H9 (cell line): Measurements from ENCODE around the gene KIF26B. TPM values are rescaled to one million over a fixed set of nuclear protein-coding genes. Genes with fewer than 3 reads are reported as not detected.

Experiments
- DNase-seq: peaks from one replicate; pipeline ENCODE4 v3.0.0-alpha.2; 2017
- H2AFZ ChIP-seq: one replicate; pipeline ENCODE4 v1.6.1; 2013; ENCODE audit warnings: mild to moderate bottlenecking, low read length, control low read depth, moderate library complexity
- H2AK5ac ChIP-seq: 2 replicates; pipeline ENCODE4 v1.6.1; 2013; ENCODE audit warnings: low read length, control low read depth, mixed read lengths; ENCODE audit not compliant: insufficient read length
- H2BK120ac ChIP-seq: one replicate; pipeline ENCODE4 v1.6.1; 2013; ENCODE audit warnings: low read depth, mild to moderate bottlenecking, low read length, control low read depth, inconsistent platforms; ENCODE audit not compliant: poor library complexity, severe bottlenecking
- H2BK12ac ChIP-seq: 2 replicates; pipeline ENCODE4 v1.6.1; 2013; ENCODE audit warnings: low read length, control low read depth, mixed read lengths, low read depth; ENCODE audit not compliant: insufficient read length
- H2BK15ac ChIP-seq: 2 replicates; pipeline ENCODE4 v1.6.1; 2013; ENCODE audit warnings: low read depth, low read length, control low read depth
- H2BK20ac ChIP-seq: one replicate; pipeline ENCODE4 v1.6.1; 2013; ENCODE audit warnings: low read depth, mild to moderate bottlenecking, low read length, control low read depth, inconsistent platforms; ENCODE audit not compliant: poor library complexity, severe bottlenecking
- H2BK5ac ChIP-seq: 2 replicates; pipeline ENCODE4 v1.6.1; 2013; ENCODE audit warnings: low read length, control low read depth, mixed read lengths; ENCODE audit not compliant: insufficient read length
- H3K14ac ChIP-seq: 2 replicates; pipeline ENCODE4 v1.6.1; 2013; ENCODE audit warnings: low read length, control low read depth; ENCODE audit not compliant: insufficient read depth
- H3K18ac ChIP-seq: 2 replicates; pipeline ENCODE4 v1.6.1; 2013; ENCODE audit warnings: low read depth, mild to moderate bottlenecking, mixed read lengths, low read length, control low read depth; ENCODE audit not compliant: insufficient read length
- H3K23ac ChIP-seq: 2 replicates; pipeline ENCODE4 v1.6.1; 2013; ENCODE audit warnings: low read length, control low read depth, mixed read lengths, low read depth; ENCODE audit not compliant: insufficient read length
- H3K23me2 ChIP-seq: 2 replicates; pipeline ENCODE4 v1.6.1; 2013; ENCODE audit warnings: low read depth, mild to moderate bottlenecking, mixed read lengths, low read length, control low read depth; ENCODE audit not compliant: insufficient read length, poor library complexity, severe bottlenecking
- H3K27ac ChIP-seq: 2 replicates; pipeline ENCODE4 v1.5.1; 2013; ENCODE audit warnings: low read length, control low read depth, mixed read lengths, low read depth; ENCODE audit not compliant: insufficient read length
- H3K27me3 ChIP-seq: 2 replicates; pipeline ENCODE4 v1.6.1; 2013; ENCODE audit warnings: low read length, control low read depth, inconsistent platforms; ENCODE audit not compliant: insufficient read depth
- H3K4ac ChIP-seq: 2 replicates; pipeline ENCODE4 v1.6.1; 2013; ENCODE audit warnings: low read depth, mild to moderate bottlenecking, control low read depth, inconsistent platforms, low read length, moderate library complexity
- H3K4me1 ChIP-seq: 2 replicates; pipeline ENCODE4 v1.6.1; 2013; ENCODE audit warnings: low read length, control low read depth, inconsistent platforms; ENCODE audit not compliant: insufficient read depth
- H3K4me2 ChIP-seq: 2 replicates; pipeline ENCODE4 v1.6.1; 2013; ENCODE audit warnings: low read length, control low read depth, mixed read lengths; ENCODE audit not compliant: insufficient read length, insufficient read depth
- H3K56ac ChIP-seq: 2 replicates; pipeline ENCODE4 v1.6.1; 2013; ENCODE audit warnings: low read depth, mild to moderate bottlenecking, mixed read lengths, low read length, control low read depth; ENCODE audit not compliant: insufficient read length
- H3K79me1 ChIP-seq: 2 replicates; pipeline ENCODE4 v1.6.1; 2013; ENCODE audit warnings: low read depth, mild to moderate bottlenecking, moderate library complexity, low read length, control low read depth, inconsistent platforms; ENCODE audit not compliant: insufficient read depth, poor library complexity, severe bottlenecking
- H3K79me2 ChIP-seq: 2 replicates; pipeline ENCODE4 v1.6.1; 2013; ENCODE audit warnings: low read length, control low read depth, inconsistent platforms; ENCODE audit not compliant: insufficient read depth
- H3K9ac ChIP-seq: 2 replicates; pipeline ENCODE4 v1.6.1; 2013; ENCODE audit warnings: low read length, control low read depth, mixed read lengths; ENCODE audit not compliant: insufficient read length; ENCODE audit errors: extremely low read depth
- H3K9me3 ChIP-seq: one replicate; pipeline ENCODE4 v1.6.1; 2013; ENCODE audit warnings: low read depth, low read length, inconsistent platforms; ENCODE audit not compliant: control insufficient read depth
- H3T11ph ChIP-seq: one replicate; pipeline ENCODE4 v1.6.1; 2013; ENCODE audit warnings: mild to moderate bottlenecking, low read length, control low read depth, inconsistent platforms
- H4K20me1 ChIP-seq: one replicate; pipeline ENCODE4 v1.6.1; 2013; ENCODE audit not compliant: control insufficient read depth, insufficient read length, insufficient read depth
- H4K5ac ChIP-seq: 2 replicates; pipeline ENCODE4 v1.6.1; 2013; ENCODE audit warnings: low read depth, mild to moderate bottlenecking, mixed read lengths, low read length, control low read depth; ENCODE audit not compliant: insufficient read length
- H4K8ac ChIP-seq: replicated peaks from 2 replicates; pipeline ENCODE4 v1.6.1; 2013; ENCODE audit warnings: low read length, control low read depth, mixed read lengths, low read depth; ENCODE audit not compliant: insufficient read length
- H4K91ac ChIP-seq: 2 replicates; pipeline ENCODE4 v1.6.1; 2013; ENCODE audit warnings: low read depth, mild to moderate bottlenecking, moderate library complexity, mixed read lengths, low read length, control low read depth; ENCODE audit not compliant: insufficient read length
- H3K27ac Mint-ChIP-seq, 3 experiments: 2 replicates in 2 of 3; 3 replicates in 1 of 3; pipeline ENCODE4 v1.8.0; 2020 to 2021; ENCODE audit warnings: mixed read lengths in 3 of 3, mild to moderate bottlenecking in 1 of 3, moderate library complexity in 1 of 3
- H3K27me3 Mint-ChIP-seq: 2 replicates; pipeline ENCODE4 v1.8.0; 2021; ENCODE audit warnings: low read depth, mild to moderate bottlenecking, moderate library complexity, mixed read lengths
- H3K36me3 Mint-ChIP-seq, 3 experiments: 2 replicates in 2 of 3; 3 replicates in 1 of 3; pipeline ENCODE4 v1.8.0; 2020 to 2021; ENCODE audit warnings: low read depth in 3 of 3, mixed read lengths in 3 of 3; ENCODE audit not compliant: insufficient read depth in 1 of 3
- H3K4me1 Mint-ChIP-seq, 2 experiments: 2 replicates each; pipeline ENCODE4 v1.8.0; 2020; ENCODE audit warnings: mixed read lengths in 2 of 2
- H3K4me3 Mint-ChIP-seq, 2 experiments: 2 replicates in 1 of 2; 3 replicates in 1 of 2; pipeline ENCODE4 v1.8.0; 2020 to 2021; ENCODE audit warnings: mild to moderate bottlenecking in 2 of 2, mixed read lengths in 2 of 2, moderate library complexity in 1 of 2
- H3K9me3 Mint-ChIP-seq, 2 experiments: 2 replicates in 1 of 2; 3 replicates in 1 of 2; pipeline ENCODE4 v1.8.0; 2020; ENCODE audit warnings: mild to moderate bottlenecking in 2 of 2, mixed read lengths in 2 of 2, moderate library complexity in 1 of 2
- CTCF ChIP-seq: fragments of 200-600 bp; sonication (generic); conservative IDR thresholded peaks from 3 replicates; pipeline ENCODE4 v1.8.0; 2021; ENCODE audit warnings: antibody characterized with exemption, mild to moderate bottlenecking
- WGBS: extraction: QIAGEN DNeasy Blood & Tissue Kit; methylation state at CpG from one replicate; pipeline ENCODE4 v1.1.7; 2013; ENCODE audit warnings: missing lambda C conversion rate, low lambda C conversion rate, mixed read lengths; ENCODE audit not compliant: insufficient read length; ENCODE audit errors: extremely low coverage; 5-methylcytosine and 5-hydroxymethylcytosine counted together
- total RNA-seq: library from RNA; stranded (reverse); gene quantifications from 2 replicates; pipeline ENCODE4 v1.2.1, GENCODE V29; 2021

The KIF26B gene
- total RNA-seq, 1 experiment from 2014 or later = 0.13 TPM

GRCh38 chr1:245462161-245462560, 307.4 kb downstream of the KIF26B start:
- no peak overlapping the region for H3K14ac ChIP-seq
- no peak overlapping the region for H2BK15ac ChIP-seq
- no peak overlapping the region for H3K9ac ChIP-seq
- Mint-ChIP-seq H3K4me1 (peaks cover 5 to 12% of the 10 kb centered on the region in 2 experiments; a peak in 3 of 4 replicates), H3K36me3 (peaks cover 0 to 5% (median 0%) of the 10 kb centered on the region in 3 experiments; a peak in 2 of 7 replicates), H3K27ac (no peak overlapping the region), H3K9me3 (no peaks in the 10 kb centered on the region; a peak in 1 of 5 replicates), H3K27me3 (peaks cover 3% of the 10 kb centered on the region; the same call in 1 of the 2 replicates), H3K4me3 (no peak overlapping the region)
- no peaks in the 10 kb centered on the region for H3K79me1 ChIP-seq
- no peak overlapping the region for H4K91ac ChIP-seq
- H3K27ac ChIP-seq = no peak overlapping the region
- no peaks in the 10 kb centered on the region for H3K4me1 ChIP-seq
- H3K56ac ChIP-seq = no peak overlapping the region
- H3K23me2 ChIP-seq = no peaks in the 10 kb centered on the region
- no peak overlapping the region for H2AK5ac ChIP-seq
- H3K4me2 ChIP-seq = no peak overlapping the region
- H2BK120ac ChIP-seq = no peak overlapping the region
- H4K8ac ChIP-seq = no peak overlapping the region
- no peak for TF ChIP-seq CTCF
- H3K79me2 ChIP-seq = no peaks in the 10 kb centered on the region
- H3K27me3 ChIP-seq = no peaks in the 10 kb centered on the region
- no peak overlapping the region for H4K5ac ChIP-seq
- no peak overlapping the region for H3K4ac ChIP-seq
- H4K20me1 ChIP-seq = no peaks in the 10 kb centered on the region
- no peak overlapping the region for H3K23ac ChIP-seq
- no peak for DNase-seq
- no peak overlapping the region for H2BK12ac ChIP-seq
- H2AFZ ChIP-seq = no peak overlapping the region
- H3T11ph ChIP-seq = no peak overlapping the region
- no peak overlapping the region for H3K18ac ChIP-seq
- no peak overlapping the region for H2BK5ac ChIP-seq
- WGBS = no CpG with 5 or more reads among the region's 7 CpGs
- H3K9me3 ChIP-seq = no peaks in the 10 kb centered on the region
- no peak overlapping the region for H2BK20ac ChIP-seq
